Panc1 (cell line): ENCODE measurements around the gene DCAF11. TPM values are rescaled to one million over a fixed set of nuclear protein-coding genes. Genes with fewer than 3 reads are reported as not detected.

Source experiments
- ATAC-seq: fragments of 200-7000 bp; cut with Tn5 transposase; 2 replicates; pipeline ENCODE4 v1.9.1; 2020; ENCODE audit warnings: mild to moderate bottlenecking, moderate library complexity
- BruUV-seq: library from RNA; stranded (reverse); fragments of 400-500 nt; replicated peaks from 2 replicates; lab custom pipeline; 2021; lab: Mats Ljungman, UMichigan
- CTCF ChIA-PET: fragments of 300-600 bp; sonication (Branson Sonifier 250); formaldehyde crosslinking; loops from one replicate; lab custom pipeline; 2022; ENCODE audit warnings: antibody characterized with exemption; lab: Charles Lee
- POLR2A ChIA-PET: fragments of 300-600 bp; sonication (Branson Sonifier 250); formaldehyde crosslinking; loops from one replicate; lab custom pipeline; 2022; ENCODE audit warnings: antibody characterized with exemption; lab: Charles Lee
- DNase-seq: peaks from one replicate; pipeline ENCODE4 v3.0.0-alpha.2; 2010; ENCODE audit warnings: low read depth, low spot score
- H3K27ac ChIP-seq: 2 replicates; pipeline ENCODE4 v1.5.1; 2011; ENCODE audit warnings: mild to moderate bottlenecking, low read length, inconsistent platforms
- H3K27me3 ChIP-seq: fragments of 200-500 bp; sonication (Bioruptor generic); 2 replicates; pipeline ENCODE4 v1.6.0; 2014; ENCODE audit warnings: low read length, inconsistent platforms; ENCODE audit not compliant: control insufficient read depth, insufficient read depth
- H3K36me3 ChIP-seq: fragments of 200-500 bp; sonication (Bioruptor generic); 2 replicates; pipeline ENCODE4 v1.5.1; 2014; ENCODE audit warnings: inconsistent platforms, mild to moderate bottlenecking, low read length, moderate library complexity; ENCODE audit not compliant: control insufficient read depth, insufficient read depth
- H3K4me1 ChIP-seq: 2 replicates; pipeline ENCODE4 v1.5.1; 2011; ENCODE audit warnings: inconsistent platforms, mild to moderate bottlenecking, low read length, moderate library complexity; ENCODE audit not compliant: control insufficient read depth, insufficient read depth
- H3K4me3 ChIP-seq, 2 experiments: 2 replicates each; pipeline ENCODE4 v1.5.1; 2011 to 2012; ENCODE audit warnings: low read depth in 2 of 2, low read length in 2 of 2, mild to moderate bottlenecking in 2 of 2, inconsistent platforms in 1 of 2, moderate library complexity in 1 of 2
- H3K9me3 ChIP-seq: fragments of 200-500 bp; sonication (Bioruptor generic); 2 replicates; pipeline ENCODE4 v1.5.1; 2014; ENCODE audit warnings: low read depth, mild to moderate bottlenecking, inconsistent platforms, low read length, moderate library complexity; ENCODE audit not compliant: control insufficient read depth, insufficient read depth
- CTCF ChIP-seq: fragments of 450-650 bp; IDR thresholded peaks from 2 replicates; pipeline ENCODE4 v1.5.1; 2017; ENCODE audit warnings: mild to moderate bottlenecking
- POLR2AphosphoS5 ChIP-seq: IDR thresholded peaks from 2 replicates; pipeline ENCODE4 v1.6.1; 2012; ENCODE audit warnings: mild to moderate bottlenecking, low read depth, low read length, moderate library complexity
- SIN3A ChIP-seq: IDR thresholded peaks from 2 replicates; pipeline ENCODE4 v1.6.1; 2012; ENCODE audit warnings: low read depth, mild to moderate bottlenecking, low read length, moderate library complexity, borderline replicate concordance; ENCODE audit not compliant: insufficient read depth
- TCF7L2 ChIP-seq: IDR thresholded peaks from 2 replicates; pipeline ENCODE4 v1.6.1; 2011; ENCODE audit warnings: mild to moderate bottlenecking, low read depth, low read length, inconsistent platforms
- in situ Hi-C: cut with HindIII; loops from 2 replicates; pipeline ENCODE4 v1.10.0; 2016; ENCODE audit warnings: low sequenced_read_pairs, low pct_unique_long_range_greater_than_20kb
- intact Hi-C: fragments of 100-400 bp; cut with micrococcal nuclease; formaldehyde crosslinking; loops from one replicate; pipeline ENCODE4 v1.10.0; 2022; ENCODE audit not compliant: unreplicated experiment
- total RNA-seq: library from RNA; stranded (reverse); gene quantifications from one replicate; pipeline ENCODE4 v1.2.1, GENCODE V29; 2021; ENCODE audit not compliant: unreplicated experiment
- TF ChIP-seq, protein P1 (sequence below), 2 experiments: IDR thresholded peaks; 2 replicates each; pipeline ENCODE4 v1.6.1; 2011 to 2012; ENCODE audit warnings: low read depth in 2 of 2, control low read depth in 1 of 2, low read length in 1 of 2, mild to moderate bottlenecking in 1 of 2, moderate library complexity in 1 of 2; ENCODE audit not compliant: insufficient read depth in 1 of 2

DCAF11 gene
- total RNA-seq, 1 experiment from 2014 or later: 37.4 TPM

DNA sequence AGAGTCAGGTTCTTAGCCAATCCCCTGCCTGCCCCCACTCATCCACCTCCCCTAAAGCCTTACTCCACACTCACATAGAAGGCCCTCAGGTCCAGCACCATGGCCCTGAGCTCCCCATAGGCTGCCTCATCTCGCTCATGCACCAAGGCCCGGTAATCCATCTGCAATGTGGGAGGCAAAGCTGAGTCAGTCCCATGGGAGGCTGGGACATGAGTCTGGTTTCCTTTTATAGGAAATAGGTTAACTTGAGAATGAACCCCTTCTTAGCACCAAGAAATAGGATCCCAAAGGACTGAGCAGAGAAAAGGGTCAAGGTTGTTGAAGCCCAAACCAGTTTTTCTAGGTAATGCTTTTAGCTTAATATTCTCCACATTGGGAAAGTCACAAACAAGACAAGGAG, 28.9 kb downstream of the DCAF11 start:
- no peak overlapping the region for H3K27ac ChIP-seq
- peaks cover 3% of the 10 kb centered on the region; the same call in 1 of the 2 replicates for H3K36me3 ChIP-seq
- in situ Hi-C loops: no loop called here
- intact Hi-C loops: no loop called here
- TF ChIP-seq CTCF: no peak
- no peak for TF ChIP-seq POLR2AphosphoS5
- TF ChIP-seq TCF7L2: no peak
- no peak for TF ChIP-seq SIN3A
- TF ChIP-seq, protein P1, sequence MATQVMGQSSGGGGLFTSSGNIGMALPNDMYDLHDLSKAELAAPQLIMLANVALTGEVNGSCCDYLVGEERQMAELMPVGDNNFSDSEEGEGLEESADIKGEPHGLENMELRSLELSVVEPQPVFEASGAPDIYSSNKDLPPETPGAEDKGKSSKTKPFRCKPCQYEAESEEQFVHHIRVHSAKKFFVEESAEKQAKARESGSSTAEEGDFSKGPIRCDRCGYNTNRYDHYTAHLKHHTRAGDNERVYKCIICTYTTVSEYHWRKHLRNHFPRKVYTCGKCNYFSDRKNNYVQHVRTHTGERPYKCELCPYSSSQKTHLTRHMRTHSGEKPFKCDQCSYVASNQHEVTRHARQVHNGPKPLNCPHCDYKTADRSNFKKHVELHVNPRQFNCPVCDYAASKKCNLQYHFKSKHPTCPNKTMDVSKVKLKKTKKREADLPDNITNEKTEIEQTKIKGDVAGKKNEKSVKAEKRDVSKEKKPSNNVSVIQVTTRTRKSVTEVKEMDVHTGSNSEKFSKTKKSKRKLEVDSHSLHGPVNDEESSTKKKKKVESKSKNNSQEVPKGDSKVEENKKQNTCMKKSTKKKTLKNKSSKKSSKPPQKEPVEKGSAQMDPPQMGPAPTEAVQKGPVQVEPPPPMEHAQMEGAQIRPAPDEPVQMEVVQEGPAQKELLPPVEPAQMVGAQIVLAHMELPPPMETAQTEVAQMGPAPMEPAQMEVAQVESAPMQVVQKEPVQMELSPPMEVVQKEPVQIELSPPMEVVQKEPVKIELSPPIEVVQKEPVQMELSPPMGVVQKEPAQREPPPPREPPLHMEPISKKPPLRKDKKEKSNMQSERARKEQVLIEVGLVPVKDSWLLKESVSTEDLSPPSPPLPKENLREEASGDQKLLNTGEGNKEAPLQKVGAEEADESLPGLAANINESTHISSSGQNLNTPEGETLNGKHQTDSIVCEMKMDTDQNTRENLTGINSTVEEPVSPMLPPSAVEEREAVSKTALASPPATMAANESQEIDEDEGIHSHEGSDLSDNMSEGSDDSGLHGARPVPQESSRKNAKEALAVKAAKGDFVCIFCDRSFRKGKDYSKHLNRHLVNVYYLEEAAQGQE (IDR thresholded peaks at IDR 0.05; ENCODE audit: insufficient read depth in 1 of 2, low read depth in 2 of 2, low read length in 1 of 2): no peak
- no TSS peak for BruUV-seq
- no peak for DNase-seq
- H3K4me3 ChIP-seq: no peak overlapping the region
- H3K4me1 ChIP-seq: peaks cover 16% of the 10 kb centered on the region
- ChIA-PET CTCF (no interaction called here), POLR2A (interaction anchor here (0.6 kb wide), 1 partner anchor 774 kb away, joined by 3 read pairs; no protein-coding TSS in a partner anchor)
- no peaks in the 10 kb centered on the region for H3K9me3 ChIP-seq
- no peak for ATAC-seq
- no peaks in the 10 kb centered on the region for H3K27me3 ChIP-seq

GRCh38 chr14:24144451-24144850, 29.9 kb downstream of the DCAF11 start:
- intact Hi-C loops: no loop called here
- no peak overlapping the region for H3K4me3 ChIP-seq
- no peak overlapping the region for H3K27ac ChIP-seq
- BruUV-seq: no TSS peak
- H3K36me3 ChIP-seq: peaks cover 3% of the 10 kb centered on the region; the same call in 1 of the 2 replicates
- H3K4me1 ChIP-seq: peaks cover 9% of the 10 kb centered on the region
- in situ Hi-C loops: no loop called here
- TF ChIP-seq POLR2AphosphoS5 (no peak), SIN3A (no peak), CTCF (no peak), TCF7L2 (no peak)
- TF ChIP-seq, protein P1 (IDR thresholded peaks at IDR 0.05; ENCODE audit: insufficient read depth in 1 of 2, low read depth in 2 of 2, low read length in 1 of 2): no peak
- ChIA-PET POLR2A (no interaction called here), CTCF (no interaction called here)
- DNase-seq (no peak), ATAC-seq (no peak)
- H3K9me3 ChIP-seq: no peaks in the 10 kb centered on the region
- no peaks in the 10 kb centered on the region for H3K27me3 ChIP-seq
